GM18870 (cell line): ENCODE results near the gene CARS2.
"Not testable (repeated sequence)": the region's sequence is repeated elsewhere in the genome, so short reads cannot be mapped to it uniquely, and the experiment has no call there.

ENCODE experiments used
- ATAC-seq: cut with Tn5 transposase; IDR thresholded peaks from one replicate; pipeline ENCODE4 v1.9.1; 2021; ENCODE audit warnings: moderate library complexity; ENCODE audit not compliant: unreplicated experiment

CARS2 gene

GRCh38 chr13:110641055-110642015 is 64.6 kb downstream of the CARS2 start:
- no peak for ATAC-seq

- ATAC-seq, result no peak
Measured at GRCh38 chr13:110640591-110641029, 65.3 kb downstream of the CARS2 start.

GRCh38 chr13:110639935-110640334 is 66.0 kb downstream of the CARS2 start:
- no peak for ATAC-seq

- ATAC-seq, result no peak
Measured at GRCh38 chr13:110638814-110639806, 66.8 kb downstream of the CARS2 start.

- no peak for ATAC-seq
Measured at GRCh38 chr13:110638257-110638656, 67.7 kb downstream of the CARS2 start.

GRCh38 chr13:110637747-110638146 is 68.2 kb downstream of the CARS2 start:
- ATAC-seq, result no peak

- no peak for ATAC-seq
Measured at GRCh38 chr13:110637275-110637674, 68.6 kb downstream of the CARS2 start.

GRCh38 chr13:110636701-110637201 is 69.2 kb downstream of the CARS2 start:
- ATAC-seq, result no peak

- ATAC-seq, result no peak
Measured at GRCh38 chr13:110636053-110636475, 69.9 kb downstream of the CARS2 start.

GRCh38 chr13:110635405-110636002 is 70.4 kb downstream of the CARS2 start:
- ATAC-seq, result no peak

- no peak for ATAC-seq
Measured at GRCh38 chr13:110634558-110634957, 71.4 kb downstream of the CARS2 start.

GRCh38 chr13:110633776-110634175 is 72.1 kb downstream of the CARS2 start:
- no peak for ATAC-seq

GRCh38 chr13:110632255-110632654 is 73.7 kb downstream of the CARS2 start:
- ATAC-seq, result not testable (repeated sequence)

GRCh38 chr13:110630566-110631119 is 75.3 kb downstream of the CARS2 start:
- no peak for ATAC-seq

GRCh38 chr13:110629735-110630134 is 76.2 kb downstream of the CARS2 start:
- ATAC-seq, result no peak

GRCh38 chr13:110628952-110629701 is 76.8 kb downstream of the CARS2 start:
- no peak for ATAC-seq

- no peak for ATAC-seq
Measured at GRCh38 chr13:110628477-110628793, 77.5 kb downstream of the CARS2 start.

GRCh38 chr13:110627761-110628476 is 78.0 kb downstream of the CARS2 start:
- ATAC-seq, result no peak

- no peak for ATAC-seq
Measured at GRCh38 chr13:110627351-110627750, 78.6 kb downstream of the CARS2 start.
